Psoas muscle (tissue), 8 donors: ENCODE results near the gene COL5A1. TPM values are rescaled to one million over a fixed set of nuclear protein-coding genes. Genes with fewer than 3 reads are reported as not detected.

ENCODE experiments used
- ATAC-seq, 4 donors: fragments of 200-7000 bp; cut with Tn5 transposase; one replicate each; pipeline ENCODE4 v1.9.1; 2020; ENCODE audit warnings: moderate library complexity in 3 of 4, mild to moderate bottlenecking in 2 of 4
- DNase-seq, 2 donors: peaks; one replicate each; pipeline ENCODE4 v3.0.0-alpha.2; 2020
- H3K27ac ChIP-seq: fragments of 200-600 bp; one replicate; pipeline ENCODE4 v1.8.0; 2022
- H3K27me3 ChIP-seq, 3 donors: fragments of 200-600 bp in 1 of 3; one replicate each; pipeline versions ENCODE4 v1.6.1 to v1.8.0; 2013 to 2022; ENCODE audit warnings: low read length in 2 of 3, mild to moderate bottlenecking in 2 of 3, moderate library complexity in 1 of 3; ENCODE audit not compliant: insufficient read depth in 3 of 3
- H3K36me3 ChIP-seq, 2 donors: fragments of 200-600 bp in 1 of 2; one replicate each; pipeline versions ENCODE4 v1.6.1 to v1.8.0; 2013 to 2022; ENCODE audit warnings: low read depth in 1 of 2, mild to moderate bottlenecking in 1 of 2, moderate library complexity in 1 of 2; ENCODE audit not compliant: insufficient read depth in 1 of 2
- H3K4me1 ChIP-seq: fragments of 200-600 bp; one replicate; pipeline ENCODE4 v1.8.0; 2022
- H3K4me3 ChIP-seq: fragments of 200-600 bp; one replicate; pipeline ENCODE4 v1.8.0; 2022; ENCODE audit warnings: mild to moderate bottlenecking
- H3K9me3 ChIP-seq: fragments of 200-600 bp; one replicate; pipeline ENCODE4 v1.8.0; 2022
- CTCF ChIP-seq: fragments of 200-600 bp; IDR thresholded peaks from one replicate; pipeline ENCODE4 v1.8.0; 2022; ENCODE audit warnings: antibody characterized with exemption
- WGBS, 3 donors: extraction: QIAGEN DNeasy Blood & Tissue Kit; methylation state at CpG; one replicate each; pipeline versions ENCODE4 v1.1.6 to v1.1.7; 2013; 5-methylcytosine and 5-hydroxymethylcytosine counted together
- intact Hi-C, 2 donors: fragments of 100-400 bp; cut with DNase I; formaldehyde crosslinking; loops; one replicate each; pipeline versions ENCODE4 v1.11.0 to v1.14.2; 2022
- polyA plus RNA-seq, 3 donors: library from polyadenylated mRNA; stranded (reverse); fragments of 200-250 nt; gene quantifications; one replicate each; pipeline ENCODE4 v1.2.3, GENCODE V29; 2013
- total RNA-seq, 4 donors: library from RNA; stranded (reverse); fragmentation: NEBNext Ultra II Directional in 2 of 4; extraction: Animal tissue kit (Norgen Biotek cat#: 25700) in 2 of 4; gene quantifications; one replicate each; pipeline versions ENCODE4 v1.2.1 to v1.2.4, GENCODE V29; 2021 to 2023
- donor health status: healthy with polysubstance abuse.
- donor health status: DM: no; HTN: no; CAD: no; lungs with moderate emphysema.
- donor health status: Bipolar disorder and iron deficiency.
- donor health status: healthy.
- donor health status: DM: yes; HTN: yes; CAD: no.
- donor health status: DM: no; HTN: no; CAD: no.
- donor health status: DM: no; HTN: no; CAD: no.
- donor health status: DM: yes; HTN: yes; CAD: no.

Gene COL5A1
- total and polyA plus RNA-seq, 7 donors, result 1.7 to 11.3 (median 3.4) TPM

GRCh38 chr9:134602547-134603362 is 38.8 kb upstream of the COL5A1 start:
- Histone ChIP-seq H3K4me3 (no peak overlapping the region), H3K27ac (no peak overlapping the region), H3K27me3 (peaks cover 2 to 27% (median 6%) of the 10 kb centered on the region in 3 donors), H3K36me3 (no peaks in the 10 kb centered on the region), H3K4me1 (no peaks in the 10 kb centered on the region), H3K9me3 (no peaks in the 10 kb centered on the region)
- no peak for TF ChIP-seq CTCF
- intact Hi-C loops, result no loop called here
- peak; percentile 69 to 78 for DNase-seq
- WGBS, 3 donors, result 82 to 85% (median 85%) methylated on average over 31 of the region's 31 CpGs
- ATAC-seq, result peak in 3 of 4 donors; percentile 38 to 80 (median 48)

- no peak overlapping the region for H3K27ac ChIP-seq
- no peak for TF ChIP-seq CTCF
- WGBS, 3 donors, result 91 to 93% (median 92%) methylated on average over 12 of the region's 12 CpGs
- no peaks in the 10 kb centered on the region for H3K4me1 ChIP-seq
- DNase-seq (no peak), ATAC-seq (no peak)
- intact Hi-C loops, result no loop called here
- H3K27me3 ChIP-seq, result peaks cover 2 to 9% (median 6%) of the 10 kb centered on the region in 3 donors
- no peaks in the 10 kb centered on the region for H3K9me3 ChIP-seq
- no peaks in the 10 kb centered on the region for H3K36me3 ChIP-seq
- H3K4me3 ChIP-seq, result no peak overlapping the region
These were observed 36.8 kb upstream of the COL5A1 start for GRCh38 chr9:134604834-134605233.

- no peak overlapping the region for H3K4me3 ChIP-seq
- ATAC-seq (no peak), DNase-seq (no peak)
- no peaks in the 10 kb centered on the region for H3K36me3 ChIP-seq
- no peak overlapping the region for H3K27ac ChIP-seq
- peaks cover 2 to 9% (median 3%) of the 10 kb centered on the region in 3 donors for H3K27me3 ChIP-seq
- H3K4me1 ChIP-seq, result no peaks in the 10 kb centered on the region
- no peaks in the 10 kb centered on the region for H3K9me3 ChIP-seq
- intact Hi-C loops, result no loop called here
- 87 to 94% (median 92%) methylated on average over 8 of the region's 8 CpGs for WGBS, 3 donors
- TF ChIP-seq CTCF, result no peak
These were observed 36.1 kb upstream of the COL5A1 start for GRCh38 chr9:134605351-134605965.

GRCh38 chr9:134605966-134606357 is 35.6 kb upstream of the COL5A1 start:
- ATAC-seq, result no peak
- no peaks in the 10 kb centered on the region for H3K4me1 ChIP-seq
- H3K27ac ChIP-seq, result no peak overlapping the region
- DNase-seq, result no peak
- TF ChIP-seq CTCF, result no peak
- 73 to 85% (median 78%) methylated on average over 5 of the region's 5 CpGs for WGBS, 3 donors
- no peak overlapping the region for H3K4me3 ChIP-seq
- H3K27me3 ChIP-seq, result peaks cover under 1 to 13% (median 2%) of the 10 kb centered on the region in 3 donors
- no peaks in the 10 kb centered on the region for H3K36me3 ChIP-seq
- H3K9me3 ChIP-seq, result no peaks in the 10 kb centered on the region
- intact Hi-C loops, result no loop called here
